ENCODE results near the gene PRKCZ.

GRCh38 chr1:2108877-2109580 lies 58.8 kb downstream of the PRKCZ start:
- TF ChIP-seq CTCF (conservative IDR thresholded peaks at IDR 0.05 in 1 of 2, IDR thresholded peaks at IDR 0.05 in 1 of 2; ENCODE audit: low read depth in 1 of 2, low read length in 2 of 2): no peak
- no peak for TF ChIP-seq EZH2 (IDR thresholded peaks at IDR 0.05; ENCODE audit: low read length, missing control alignments)
